Mesendoderm (in vitro differentiated cells): ENCODE results near the gene TRPC6.

Source experiments
- DNase-seq: peaks from one replicate; pipeline ENCODE4 v3.0.0; 2013
- H2AK5ac ChIP-seq: 2 replicates; pipeline ENCODE4 v1.6.1; 2013; ENCODE audit warnings: low read length, inconsistent platforms
- H2BK120ac ChIP-seq: 2 replicates; pipeline ENCODE4 v1.6.1; 2013; ENCODE audit warnings: low read depth, mild to moderate bottlenecking, low read length, moderate library complexity, mixed read lengths
- H2BK15ac ChIP-seq: replicated peaks from 2 replicates; pipeline ENCODE4 v1.6.1; 2013; ENCODE audit warnings: low read depth, mild to moderate bottlenecking, moderate library complexity
- H2BK5ac ChIP-seq: 2 replicates; pipeline ENCODE4 v1.6.1; 2013; ENCODE audit warnings: low read length, inconsistent platforms
- H3K18ac ChIP-seq: 2 replicates; pipeline ENCODE4 v1.6.1; 2013; ENCODE audit warnings: mild to moderate bottlenecking, low read length, mixed read lengths
- H3K23ac ChIP-seq: one replicate; pipeline ENCODE4 v1.6.1; 2013; ENCODE audit warnings: low read length
- H3K27ac ChIP-seq: 2 replicates; pipeline ENCODE4 v1.5.1; 2013; ENCODE audit warnings: low read depth, mild to moderate bottlenecking, inconsistent platforms, low read length, moderate library complexity
- H3K27me3 ChIP-seq: 2 replicates; pipeline ENCODE4 v1.6.1; 2013; ENCODE audit warnings: low read length, control low read depth, mild to moderate bottlenecking, inconsistent platforms; ENCODE audit not compliant: insufficient read depth, poor library complexity
- H3K36me3 ChIP-seq: 2 replicates; pipeline ENCODE4 v1.6.1; 2013; ENCODE audit warnings: low read length, inconsistent platforms; ENCODE audit not compliant: control insufficient read depth, insufficient read depth
- H3K4ac ChIP-seq: one replicate; pipeline ENCODE4 v1.6.1; 2013; ENCODE audit warnings: low read depth, mild to moderate bottlenecking, low read length, moderate library complexity
- H3K4me1 ChIP-seq: 2 replicates; pipeline ENCODE4 v1.6.1; 2013; ENCODE audit warnings: low read depth, low read length, inconsistent platforms; ENCODE audit not compliant: control insufficient read depth
- H3K4me2 ChIP-seq: 2 replicates; pipeline ENCODE4 v1.6.1; 2013; ENCODE audit warnings: low read length
- H3K4me3 ChIP-seq: 2 replicates; pipeline ENCODE4 v1.5.1; 2013; ENCODE audit warnings: mild to moderate bottlenecking, low read length
- H3K56ac ChIP-seq: one replicate; pipeline ENCODE4 v1.6.1; 2013; ENCODE audit warnings: low read length
- H3K79me1 ChIP-seq: 2 replicates; pipeline ENCODE4 v1.6.1; 2013; ENCODE audit warnings: low read length, inconsistent platforms
- H3K79me2 ChIP-seq: 2 replicates; pipeline ENCODE4 v1.6.1; 2013; ENCODE audit warnings: mild to moderate bottlenecking, low read length; ENCODE audit not compliant: control insufficient read depth, insufficient read depth
- H3K9ac ChIP-seq: 2 replicates; pipeline ENCODE4 v1.6.1; 2013; ENCODE audit warnings: low read length, inconsistent platforms
- H4K5ac ChIP-seq: one replicate; pipeline ENCODE4 v1.6.1; 2013; ENCODE audit warnings: low read length
- H4K8ac ChIP-seq: one replicate; pipeline ENCODE4 v1.6.1; 2013; ENCODE audit warnings: low read depth, mild to moderate bottlenecking, control low read depth, low read length, moderate library complexity
- WGBS: extraction: QIAGEN DNeasy Blood & Tissue Kit; methylation state at CpG from one replicate; pipeline ENCODE4 v1.1.7; 2013; ENCODE audit warnings: low lambda C conversion rate, missing lambda C conversion rate; ENCODE audit not compliant: insufficient coverage; ENCODE audit errors: extremely low coverage; 5-methylcytosine and 5-hydroxymethylcytosine counted together

TRPC6 gene

GRCh38 chr11:101477926-101478325 lies 105.9 kb downstream of the TRPC6 start:
- Histone ChIP-seq H3K56ac (no peak overlapping the region), H3K4me1 (no peaks in the 10 kb centered on the region), H2AK5ac (no peak overlapping the region), H3K4me2 (no peak overlapping the region), H3K4ac (no peak overlapping the region), H3K36me3 (no peaks in the 10 kb centered on the region), H3K9ac (no peak overlapping the region), H4K8ac (no peak overlapping the region), H2BK5ac (no peak overlapping the region), H2BK120ac (no peak overlapping the region), H3K27me3 (no peaks in the 10 kb centered on the region), H3K27ac (no peak overlapping the region), H3K79me2 (no peaks in the 10 kb centered on the region), H2BK15ac (no peak overlapping the region), H3K23ac (no peak overlapping the region), H3K79me1 (no peaks in the 10 kb centered on the region), H3K4me3 (no peak overlapping the region), H3K18ac (peak overlapping the region; percentile 72), H4K5ac (no peak overlapping the region)
- no CpG with 5 or more reads among the region's 3 CpGs for WGBS
- DNase-seq: no peak

- no peak overlapping the region for H4K8ac ChIP-seq
- H3K18ac ChIP-seq: no peak overlapping the region
- H3K4me1 ChIP-seq: no peaks in the 10 kb centered on the region
Observed at GRCh38 chr11:101476191-101476590, 107.6 kb downstream of the TRPC6 start.

DNA sequence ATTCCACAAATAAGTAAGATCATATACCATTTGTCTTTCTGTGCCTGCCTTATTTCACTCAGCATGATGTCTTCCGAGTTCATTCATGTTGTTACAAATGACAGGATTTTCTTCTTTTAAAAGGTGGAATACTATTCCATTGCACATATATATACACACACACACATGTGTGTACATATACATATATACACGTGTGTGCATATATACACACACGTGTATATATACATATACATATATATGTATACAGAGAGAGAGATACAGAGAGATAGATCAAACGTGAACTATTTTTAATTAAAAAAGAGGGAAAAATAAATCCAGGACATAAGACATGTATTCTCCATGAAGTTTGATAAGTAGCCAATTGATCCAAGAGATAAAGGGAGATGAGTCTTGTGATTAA lies 108.1 kb downstream of the TRPC6 start:
- H2BK5ac ChIP-seq: no peak overlapping the region
- no peaks in the 10 kb centered on the region for H3K79me2 ChIP-seq
- H4K8ac ChIP-seq: no peak overlapping the region
- no peaks in the 10 kb centered on the region for H3K27me3 ChIP-seq
- H3K9ac ChIP-seq: no peak overlapping the region
- no peak overlapping the region for H3K4me3 ChIP-seq
- H3K56ac ChIP-seq: no peak overlapping the region
- no peak overlapping the region for H3K27ac ChIP-seq
- no peak overlapping the region for H3K18ac ChIP-seq
- no peak overlapping the region for H3K4me2 ChIP-seq
- no peak overlapping the region for H4K5ac ChIP-seq
- H2AK5ac ChIP-seq: no peak overlapping the region
- H3K79me1 ChIP-seq: no peaks in the 10 kb centered on the region
- no peak overlapping the region for H2BK15ac ChIP-seq
- H2BK120ac ChIP-seq: no peak overlapping the region
- H3K4ac ChIP-seq: no peak overlapping the region
- no peaks in the 10 kb centered on the region for H3K4me1 ChIP-seq
- DNase-seq: no peak
- no CpG with 5 or more reads among the region's 4 CpGs for WGBS
- no peak overlapping the region for H3K23ac ChIP-seq
- H3K36me3 ChIP-seq: no peaks in the 10 kb centered on the region

More at GRCh38 chr11:101476191-101476590, 107.6 kb downstream of the TRPC6 start:
- Histone ChIP-seq H3K23ac (no peak overlapping the region), H3K27me3 (no peaks in the 10 kb centered on the region), H2BK5ac (no peak overlapping the region), H3K9ac (no peak overlapping the region), H3K36me3 (no peaks in the 10 kb centered on the region), H2AK5ac (no peak overlapping the region), H3K4ac (no peak overlapping the region), H2BK15ac (no peak overlapping the region), H4K5ac (no peak overlapping the region), H3K56ac (no peak overlapping the region), H2BK120ac (no peak overlapping the region), H3K4me3 (no peak overlapping the region), H3K79me2 (no peaks in the 10 kb centered on the region), H3K4me2 (no peak overlapping the region), H3K27ac (no peak overlapping the region), H3K79me1 (no peaks in the 10 kb centered on the region)
- no CpG with 5 or more reads among the region's 6 CpGs for WGBS
- no peak for DNase-seq

DNA sequence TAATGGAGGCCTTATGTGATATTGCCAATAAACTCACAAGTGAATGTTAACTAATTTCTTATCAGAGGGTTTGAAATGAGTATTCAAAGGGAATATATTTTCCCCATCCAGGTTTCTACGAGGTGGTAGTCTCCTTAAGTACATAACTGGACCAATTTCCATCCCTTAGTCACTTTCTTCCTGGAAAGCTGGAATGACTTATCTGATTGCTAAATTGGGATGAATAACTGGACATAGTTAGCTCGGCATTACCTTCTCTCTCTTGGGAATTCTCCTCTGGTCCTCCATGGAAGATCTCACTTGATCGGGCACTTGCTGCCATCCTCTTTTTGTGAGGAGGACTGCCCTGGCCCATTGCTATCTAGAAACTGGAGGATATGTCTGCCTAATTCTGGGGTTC lies 109.1 kb downstream of the TRPC6 start:
- Histone ChIP-seq H4K8ac (no peak overlapping the region), H2BK120ac (no peak overlapping the region), H3K79me2 (no peaks in the 10 kb centered on the region), H3K9ac (no peak overlapping the region), H4K5ac (no peak overlapping the region), H2BK5ac (no peak overlapping the region), H3K18ac (no peak overlapping the region), H3K23ac (no peak overlapping the region), H3K4me3 (no peak overlapping the region), H3K27me3 (no peaks in the 10 kb centered on the region), H3K4me1 (no peaks in the 10 kb centered on the region), H3K4me2 (no peak overlapping the region), H3K36me3 (no peaks in the 10 kb centered on the region), H3K27ac (no peak overlapping the region), H3K79me1 (no peaks in the 10 kb centered on the region), H3K56ac (no peak overlapping the region), H2AK5ac (no peak overlapping the region), H2BK15ac (no peak overlapping the region), H3K4ac (no peak overlapping the region)
- DNase-seq: no peak
- no CpG with 5 or more reads among the region's 3 CpGs for WGBS

- Histone ChIP-seq H3K9ac (no peak overlapping the region), H2BK15ac (no peak overlapping the region), H3K27ac (no peak overlapping the region), H3K4ac (no peak overlapping the region), H3K36me3 (no peaks in the 10 kb centered on the region), H3K56ac (no peak overlapping the region), H3K4me2 (no peak overlapping the region), H2BK120ac (no peak overlapping the region), H3K79me1 (no peaks in the 10 kb centered on the region), H3K27me3 (no peaks in the 10 kb centered on the region), H3K18ac (no peak overlapping the region), H4K8ac (no peak overlapping the region), H3K23ac (no peak overlapping the region), H3K4me3 (no peak overlapping the region), H3K4me1 (no peaks in the 10 kb centered on the region), H2BK5ac (no peak overlapping the region), H3K79me2 (no peaks in the 10 kb centered on the region), H2AK5ac (no peak overlapping the region), H4K5ac (no peak overlapping the region)
- no peak for DNase-seq
- no CpG with 5 or more reads among the region's 3 CpGs for WGBS
Observed at GRCh38 chr11:101470881-101471520, 112.8 kb downstream of the TRPC6 start.

- Histone ChIP-seq H3K27ac (no peak overlapping the region), H3K4ac (no peak overlapping the region), H2AK5ac (no peak overlapping the region), H3K4me2 (no peak overlapping the region), H3K36me3 (no peaks in the 10 kb centered on the region), H3K79me1 (no peaks in the 10 kb centered on the region), H3K9ac (no peak overlapping the region), H4K8ac (no peak overlapping the region), H2BK15ac (no peak overlapping the region), H2BK120ac (no peak overlapping the region), H3K18ac (no peak overlapping the region), H3K4me1 (no peaks in the 10 kb centered on the region), H4K5ac (no peak overlapping the region), H2BK5ac (no peak overlapping the region), H3K79me2 (no peaks in the 10 kb centered on the region), H3K27me3 (no peaks in the 10 kb centered on the region), H3K4me3 (no peak overlapping the region), H3K23ac (no peak overlapping the region), H3K56ac (no peak overlapping the region)
- no peak for DNase-seq
- WGBS: no CpG with 5 or more reads among the region's 2 CpGs
Observed at GRCh38 chr11:101470419-101470818, 113.4 kb downstream of the TRPC6 start.
